Transverse colon (tissue), 4 donors: ENCODE data around the gene SEMA3A.

ENCODE experiments used
- CTCF ChIP-seq, 5 experiments: fragments of 200-600 bp in 3 of 5; fragments of 450-650 bp in 2 of 5; sonication (generic) in 3 of 5; IDR thresholded peaks; 1 replicate in 2 of 5; 2 replicates in 3 of 5; pipeline ENCODE4 v1.5.1; 2016 to 2017; ENCODE audit warnings: antibody characterized with exemption in 5 of 5, inconsistent platforms in 3 of 5, mild to moderate bottlenecking in 2 of 5, moderate library complexity in 1 of 5
- POLR2AphosphoS5 ChIP-seq, 3 donors: sonication (generic); formaldehyde crosslinking; IDR thresholded peaks; one replicate each; pipeline ENCODE4 v1.6.1; 2016; ENCODE audit warnings: antibody characterized with exemption in 3 of 3

GRCh38 chr7:83970081-83970480 is 224.5 kb downstream of the SEMA3A start:
- no peak for TF ChIP-seq POLR2AphosphoS5 (IDR thresholded peaks at IDR 0.05)
- no peak for TF ChIP-seq CTCF (IDR thresholded peaks at IDR 0.05)
